ENCODE data around the gene CLEC2B.

CLEC2B gene

DNA sequence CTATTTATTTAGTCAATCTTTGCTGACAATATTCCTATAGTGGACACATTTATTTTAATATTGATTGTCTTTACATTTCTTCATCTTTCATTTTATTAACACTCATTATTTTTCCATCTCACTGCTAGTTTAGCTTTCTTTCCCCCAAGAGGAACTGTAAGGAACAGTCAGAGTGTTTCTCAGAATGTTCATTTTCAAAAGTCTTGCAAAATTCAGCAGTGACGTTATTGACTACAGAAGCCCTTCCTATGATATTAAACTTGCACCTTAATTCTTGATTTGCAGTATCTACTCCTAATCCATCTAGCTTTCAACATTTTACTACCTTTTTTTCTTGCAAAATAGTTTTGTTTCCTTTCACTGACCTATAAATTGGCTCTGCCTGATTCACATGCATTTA is 13.0 kb downstream of the CLEC2B start (continued):
- TF ChIP-seq, protein P1, sequence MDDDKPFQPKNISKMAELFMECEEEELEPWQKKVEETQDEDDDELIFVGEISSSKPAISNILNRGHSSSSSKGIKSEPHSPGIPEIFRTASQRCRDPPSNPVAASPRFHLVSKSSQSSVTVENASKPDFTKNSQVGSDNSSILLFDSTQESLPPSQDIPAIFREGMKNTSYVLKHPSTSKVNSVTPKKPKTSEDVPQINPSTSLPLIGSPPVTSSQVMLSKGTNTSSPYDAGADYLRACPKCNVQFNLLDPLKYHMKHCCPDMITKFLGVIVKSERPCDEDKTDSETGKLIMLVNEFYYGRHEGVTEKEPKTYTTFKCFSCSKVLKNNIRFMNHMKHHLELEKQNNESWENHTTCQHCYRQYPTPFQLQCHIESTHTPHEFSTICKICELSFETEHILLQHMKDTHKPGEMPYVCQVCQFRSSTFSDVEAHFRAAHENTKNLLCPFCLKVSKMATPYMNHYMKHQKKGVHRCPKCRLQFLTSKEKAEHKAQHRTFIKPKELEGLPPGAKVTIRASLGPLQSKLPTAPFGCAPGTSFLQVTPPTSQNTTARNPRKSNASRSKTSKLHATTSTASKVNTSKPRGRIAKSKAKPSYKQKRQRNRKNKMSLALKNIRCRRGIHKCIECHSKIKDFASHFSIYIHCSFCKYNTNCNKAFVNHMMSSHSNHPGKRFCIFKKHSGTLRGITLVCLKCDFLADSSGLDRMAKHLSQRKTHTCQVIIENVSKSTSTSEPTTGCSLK (tag by site-specific recombination; IDR thresholded peaks at IDR 0.05), result no peak
- TF ChIP-seq, protein P2, sequence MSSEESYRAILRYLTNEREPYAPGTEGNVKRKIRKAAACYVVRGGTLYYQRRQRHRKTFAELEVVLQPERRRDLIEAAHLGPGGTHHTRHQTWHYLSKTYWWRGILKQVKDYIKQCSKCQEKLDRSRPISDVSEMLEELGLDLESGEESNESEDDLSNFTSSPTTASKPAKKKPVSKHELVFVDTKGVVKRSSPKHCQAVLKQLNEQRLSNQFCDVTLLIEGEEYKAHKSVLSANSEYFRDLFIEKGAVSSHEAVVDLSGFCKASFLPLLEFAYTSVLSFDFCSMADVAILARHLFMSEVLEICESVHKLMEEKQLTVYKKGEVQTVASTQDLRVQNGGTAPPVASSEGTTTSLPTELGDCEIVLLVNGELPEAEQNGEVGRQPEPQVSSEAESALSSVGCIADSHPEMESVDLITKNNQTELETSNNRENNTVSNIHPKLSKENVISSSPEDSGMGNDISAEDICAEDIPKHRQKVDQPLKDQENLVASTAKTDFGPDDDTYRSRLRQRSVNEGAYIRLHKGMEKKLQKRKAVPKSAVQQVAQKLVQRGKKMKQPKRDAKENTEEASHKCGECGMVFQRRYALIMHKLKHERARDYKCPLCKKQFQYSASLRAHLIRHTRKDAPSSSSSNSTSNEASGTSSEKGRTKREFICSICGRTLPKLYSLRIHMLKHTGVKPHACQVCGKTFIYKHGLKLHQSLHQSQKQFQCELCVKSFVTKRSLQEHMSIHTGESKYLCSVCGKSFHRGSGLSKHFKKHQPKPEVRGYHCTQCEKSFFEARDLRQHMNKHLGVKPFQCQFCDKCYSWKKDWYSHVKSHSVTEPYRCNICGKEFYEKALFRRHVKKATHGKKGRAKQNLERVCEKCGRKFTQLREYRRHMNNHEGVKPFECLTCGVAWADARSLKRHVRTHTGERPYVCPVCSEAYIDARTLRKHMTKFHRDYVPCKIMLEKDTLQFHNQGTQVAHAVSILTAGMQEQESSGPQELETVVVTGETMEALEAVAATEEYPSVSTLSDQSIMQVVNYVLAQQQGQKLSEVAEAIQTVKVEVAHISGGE (tag by site-specific recombination; conservative IDR thresholded peaks at IDR 0.05; ENCODE audit: low read depth), result no peak
- TF ChIP-seq ZNF776 (tag by site-specific recombination; IDR thresholded peaks at IDR 0.05; ENCODE audit: borderline replicate concordance) (no peak), ZFP41 (tag by site-specific recombination; IDR thresholded peaks at IDR 0.05; ENCODE audit: borderline replicate concordance) (no peak), ZNF626 (tag by site-specific recombination; IDR thresholded peaks at IDR 0.05) (no peak), ZNF843 (tag by site-specific recombination; IDR thresholded peaks at IDR 0.05) (no peak), YY2 (tag by site-specific recombination; IDR thresholded peaks at IDR 0.05) (no peak), SCRT1 (tag by site-specific recombination; IDR thresholded peaks at IDR 0.05; ENCODE audit: borderline replicate concordance) (no peak), ZIC2 (tag by site-specific recombination; IDR thresholded peaks at IDR 0.05) (no peak), ZNF292 (tag by site-specific recombination; IDR thresholded peaks at IDR 0.05; ENCODE audit: borderline replicate concordance, low read depth) (no peak)

DNA sequence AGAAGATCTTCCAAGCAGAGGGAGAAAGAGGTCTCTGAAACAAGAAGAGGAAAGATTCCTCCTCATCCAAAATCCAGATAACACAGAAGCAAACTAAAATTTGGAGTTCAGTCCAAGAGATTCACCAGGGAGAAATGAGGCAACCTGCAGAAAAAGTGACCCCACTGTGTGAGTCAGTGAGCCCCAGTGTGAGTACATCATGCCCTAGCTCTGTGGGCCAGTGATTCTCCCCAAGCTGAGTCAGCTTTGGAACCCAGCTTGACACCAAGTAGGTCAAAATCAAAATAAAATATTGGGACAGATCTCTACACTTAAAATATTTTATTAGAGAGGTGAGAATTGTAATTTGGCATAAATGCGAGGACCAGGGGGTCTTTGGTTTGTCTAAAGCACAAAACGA is 17.2 kb downstream of the CLEC2B start:
- TF ChIP-seq ZNF677 (tag by site-specific recombination; IDR thresholded peaks at IDR 0.05), result no peak
- no peak for TF ChIP-seq ZNF596 (tag by site-specific recombination; IDR thresholded peaks at IDR 0.05)
- TF ChIP-seq SCRT2 (tag by site-specific recombination; IDR thresholded peaks at IDR 0.05), result no peak
- TF ChIP-seq TCF7L2 (IDR thresholded peaks at IDR 0.05; ENCODE audit: borderline replicate concordance, low read depth, low read length), result no peak
- ChIA-PET CTCF (no interaction called here), POLR2A (no interaction called here)
- Histone ChIP-seq H3K4me3 (ENCODE audit: low read depth, low read length) (no peak overlapping the region), H3K27ac (ENCODE audit: extremely low read depth, low read depth, low read length) (no peak overlapping the region), H3K9me3 (ENCODE audit: control insufficient read depth, insufficient read depth, low read depth, low read length) (no peaks in the 10 kb centered on the region), H3K36me3 (ENCODE audit: control insufficient read depth in 2 of 2, insufficient read depth in 1 of 2, low read length in 2 of 2) (no peaks in the 10 kb centered on the region), H3K4me1 (ENCODE audit: control insufficient read depth, insufficient read depth, low read length) (no peaks in the 10 kb centered on the region)

DNA sequence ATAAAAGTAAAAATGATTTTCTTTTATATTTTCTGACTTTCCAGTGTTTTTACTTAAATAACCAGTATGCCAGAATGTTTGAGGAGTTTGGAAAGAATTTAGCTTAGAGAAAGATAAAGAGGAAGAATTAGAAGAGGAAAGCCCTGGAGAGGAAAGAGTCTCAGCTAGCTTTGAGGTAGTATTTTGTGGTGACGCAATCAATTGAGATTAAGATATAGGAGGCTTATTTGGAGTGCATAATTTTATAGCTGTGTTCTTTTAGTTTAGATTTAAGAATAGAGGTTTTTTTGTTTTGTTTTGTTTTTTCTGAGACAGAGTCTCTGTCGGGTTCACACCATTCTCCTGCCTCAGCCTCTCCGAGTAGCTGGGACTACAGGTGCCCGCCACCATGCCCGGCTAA is 18.1 kb downstream of the CLEC2B start:
- no peaks in the 10 kb centered on the region for H3K36me3 ChIP-seq (ENCODE audit: control insufficient read depth in 2 of 2, insufficient read depth in 1 of 2, low read length in 2 of 2)
- no peaks in the 10 kb centered on the region for H3K9me3 ChIP-seq (ENCODE audit: control insufficient read depth, insufficient read depth, low read depth, low read length)
- TF ChIP-seq ZNF768 (tag by site-specific recombination; IDR thresholded peaks at IDR 0.05), result no peak
- no peak for TF ChIP-seq ZNF292 (tag by site-specific recombination; IDR thresholded peaks at IDR 0.05; ENCODE audit: borderline replicate concordance, low read depth)
- TF ChIP-seq ZNF121 (tag by site-specific recombination; IDR thresholded peaks at IDR 0.05), result no peak
- TF ChIP-seq SALL2 (tag by site-specific recombination; IDR thresholded peaks at IDR 0.05; ENCODE audit: borderline replicate concordance), result no peak
- no peak for TF ChIP-seq GLI2 (tag by site-specific recombination; IDR thresholded peaks at IDR 0.05; ENCODE audit: borderline replicate concordance, low read depth)
- TF ChIP-seq ZNF146 (tag by site-specific recombination; IDR thresholded peaks at IDR 0.05), result no peak
- TF ChIP-seq YY2 (tag by site-specific recombination; IDR thresholded peaks at IDR 0.05), result no peak
- TF ChIP-seq HOXA7 (CRISPR knock-in tag; IDR thresholded peaks at IDR 0.05; ENCODE audit: borderline replicate concordance), result no peak
- TF ChIP-seq, protein P3, sequence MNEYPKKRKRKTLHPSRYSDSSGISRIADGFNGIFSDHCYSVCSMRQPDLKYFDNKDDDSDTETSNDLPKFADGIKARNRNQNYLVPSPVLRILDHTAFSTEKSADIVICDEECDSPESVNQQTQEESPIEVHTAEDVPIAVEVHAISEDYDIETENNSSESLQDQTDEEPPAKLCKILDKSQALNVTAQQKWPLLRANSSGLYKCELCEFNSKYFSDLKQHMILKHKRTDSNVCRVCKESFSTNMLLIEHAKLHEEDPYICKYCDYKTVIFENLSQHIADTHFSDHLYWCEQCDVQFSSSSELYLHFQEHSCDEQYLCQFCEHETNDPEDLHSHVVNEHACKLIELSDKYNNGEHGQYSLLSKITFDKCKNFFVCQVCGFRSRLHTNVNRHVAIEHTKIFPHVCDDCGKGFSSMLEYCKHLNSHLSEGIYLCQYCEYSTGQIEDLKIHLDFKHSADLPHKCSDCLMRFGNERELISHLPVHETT (tag by site-specific recombination; IDR thresholded peaks at IDR 0.05), result no peak
- TF ChIP-seq ZNF677 (tag by site-specific recombination; IDR thresholded peaks at IDR 0.05), result no peak
- H3K4me1 ChIP-seq (ENCODE audit: control insufficient read depth, insufficient read depth, low read length), result no peaks in the 10 kb centered on the region
- no peak overlapping the region for H3K4me3 ChIP-seq (ENCODE audit: low read depth, low read length)
- POLR2A ChIA-PET, result interaction anchor here (0.7 kb wide), 1 partner anchor 140 kb away, joined by 3 read pairs; no protein-coding TSS in a partner anchor
- CTCF ChIA-PET, result interaction anchor here (0.6 kb wide), 1 partner anchor 83 kb away, joined by 5 read pairs; no protein-coding TSS in a partner anchor
- H3K27ac ChIP-seq (ENCODE audit: extremely low read depth, low read depth, low read length), result no peak overlapping the region
